Stimulated activated CD4-positive, alpha-beta T cell treated with anti-CD3 and anti-CD28 coated beads, TNF-alpha, amount 100 ng/mL, for 1 hour (primary cell): ENCODE data around the gene C9orf40.

Experiments used
- DNase-seq, 3 donors: peaks; one replicate each; pipeline ENCODE4 v3.0.0-alpha.2; 2020; ENCODE audit warnings: low read depth in 3 of 3, low spot score in 1 of 3

Gene C9orf40, protein sequence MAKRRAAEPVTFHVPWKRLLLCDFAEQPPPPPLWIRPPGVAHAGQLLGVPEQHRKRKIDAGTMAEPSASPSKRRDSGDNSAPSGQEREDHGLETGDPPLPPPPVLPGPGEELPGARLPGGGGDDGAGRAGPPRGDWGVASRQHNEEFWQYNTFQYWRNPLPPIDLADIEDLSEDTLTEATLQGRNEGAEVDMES

DNA sequence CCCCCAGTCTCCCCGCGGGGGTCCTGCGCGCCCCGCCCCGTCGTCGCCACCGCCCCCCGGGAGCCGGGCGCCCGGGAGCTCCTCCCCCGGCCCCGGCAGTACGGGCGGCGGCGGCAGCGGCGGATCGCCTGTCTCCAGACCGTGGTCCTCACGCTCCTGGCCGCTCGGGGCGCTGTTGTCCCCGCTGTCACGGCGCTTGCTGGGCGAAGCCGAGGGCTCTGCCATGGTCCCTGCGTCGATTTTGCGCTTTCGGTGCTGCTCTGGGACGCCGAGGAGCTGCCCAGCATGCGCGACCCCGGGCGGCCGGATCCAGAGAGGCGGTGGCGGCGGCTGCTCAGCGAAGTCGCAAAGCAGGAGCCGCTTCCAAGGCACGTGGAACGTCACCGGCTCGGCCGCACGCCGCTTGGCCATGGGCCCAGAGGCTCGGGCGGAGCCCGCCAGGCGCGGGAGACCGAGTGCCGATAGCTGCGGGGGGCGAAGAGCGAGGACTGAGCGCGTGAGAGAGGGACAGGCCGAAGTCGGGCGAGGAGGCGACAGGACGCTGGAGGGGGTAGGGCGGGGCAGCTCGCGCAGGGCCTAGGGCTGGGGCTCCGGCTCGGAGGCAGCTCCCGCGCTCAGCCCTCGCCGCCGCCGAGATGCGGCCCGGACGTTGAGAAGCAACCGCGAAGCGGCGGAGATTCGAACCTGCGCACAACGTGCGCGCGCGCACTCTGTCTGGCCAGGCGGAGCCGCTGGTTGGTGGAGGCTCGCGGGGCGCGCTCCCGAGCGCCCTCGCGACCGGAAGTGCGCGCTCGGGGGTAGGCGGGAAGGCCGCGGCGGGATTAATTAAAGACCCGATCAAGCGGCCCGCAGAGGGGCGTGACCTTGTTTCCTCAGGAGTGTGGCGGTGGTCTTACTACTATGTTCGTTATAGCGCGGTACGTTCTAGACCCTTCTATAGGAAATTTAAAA is at the start of gene C9orf40:
Gene C9orf40, minus strand, starts transcription at position 712 of the 951 bp plus-strand sequence. Its CDS starts 301 bp downstream, at position 411.
- DNase-seq: peak; percentile 70 to 88 (median 81)

- DNase-seq: no peak
These were observed 49.2 kb upstream of the C9orf40 start for GRCh38 chr9:75001719-75002421.

- DNase-seq: no peak
These were observed 48.1 kb upstream of the C9orf40 start for GRCh38 chr9:75000835-75001234.

- no peak for DNase-seq
These were observed 32.3 kb upstream of the C9orf40 start for GRCh38 chr9:74985041-74985440.

GRCh38 chr9:74983709-74984108 is 31.0 kb upstream of the C9orf40 start:
- DNase-seq: no peak

DNA sequence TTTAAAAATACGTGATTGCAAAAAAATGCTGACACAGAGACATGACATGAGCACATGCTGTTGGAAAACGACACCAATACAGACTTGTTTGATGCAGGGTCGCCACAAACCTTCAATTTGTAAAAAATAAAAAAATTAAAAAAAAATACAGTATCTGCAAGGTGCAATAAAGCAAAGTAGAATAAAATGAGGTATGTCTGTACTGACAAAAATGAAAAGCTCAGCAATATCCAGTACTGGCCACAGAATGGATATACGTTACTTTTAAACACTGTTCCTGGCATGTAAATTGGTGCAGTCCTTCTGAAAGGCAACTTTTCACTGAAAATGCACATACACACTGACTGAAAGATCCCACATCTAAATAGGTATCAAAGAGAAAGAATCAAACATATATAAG is 27.1 kb upstream of the C9orf40 start:
- no peak for DNase-seq

GRCh38 chr9:74977287-74977686 is 24.6 kb upstream of the C9orf40 start:
- DNase-seq: no peak

DNA sequence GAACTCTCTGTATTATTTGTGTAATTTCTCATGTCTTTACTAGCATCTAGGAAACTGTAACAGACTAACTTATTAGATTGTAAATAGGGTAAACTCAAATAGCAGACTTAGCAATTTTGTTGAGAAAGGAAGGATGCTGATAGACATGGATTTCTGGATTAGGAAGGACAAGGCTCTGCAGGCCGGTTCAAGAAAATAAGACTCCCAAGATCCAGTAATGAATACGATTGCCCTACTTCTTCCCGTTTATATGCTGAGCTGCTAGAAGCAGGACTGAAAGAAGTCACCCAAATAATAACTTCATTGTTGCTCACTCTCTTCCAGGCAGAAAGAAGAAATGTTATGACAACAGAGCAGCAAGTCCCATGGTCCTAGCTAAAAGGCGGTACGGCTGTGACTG is 22.8 kb upstream of the C9orf40 start:
- no peak for DNase-seq

GRCh38 chr9:74974558-74974957 is 21.8 kb upstream of the C9orf40 start:
- no peak for DNase-seq

DNA sequence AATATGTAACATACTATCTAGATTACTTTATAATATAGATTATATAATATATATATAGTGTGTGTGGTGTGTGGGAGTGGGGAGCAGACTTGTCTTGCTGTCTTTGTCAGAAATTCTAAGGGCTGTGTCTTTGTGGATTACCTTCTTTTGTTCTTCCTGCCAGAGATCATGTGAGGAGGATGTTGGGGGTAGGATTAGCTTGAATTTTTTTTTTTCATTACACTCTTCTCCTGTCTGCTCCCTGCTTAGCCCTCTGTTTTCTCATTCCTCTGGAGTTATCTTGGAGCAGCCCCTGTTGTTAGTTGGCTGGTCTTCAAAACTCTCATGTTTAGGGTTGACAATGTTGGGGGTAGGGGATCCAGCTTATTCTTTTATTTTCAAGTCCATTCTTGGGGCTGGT is 21.0 kb upstream of the C9orf40 start:
- DNase-seq: no peak

GRCh38 chr9:74963056-74963455 is 10.3 kb upstream of the C9orf40 start:
- DNase-seq: no peak

- no peak for DNase-seq
These were observed 8.8 kb upstream of the C9orf40 start for GRCh38 chr9:74961496-74961895.

GRCh38 chr9:74960561-74960960 is 7.8 kb upstream of the C9orf40 start:
- DNase-seq: no peak

- DNase-seq: no peak
These were observed 5.9 kb upstream of the C9orf40 start for GRCh38 chr9:74958587-74958986.

GRCh38 chr9:74953235-74953751 is 581 bp upstream of the C9orf40 start:
- DNase-seq: no peak

DNA sequence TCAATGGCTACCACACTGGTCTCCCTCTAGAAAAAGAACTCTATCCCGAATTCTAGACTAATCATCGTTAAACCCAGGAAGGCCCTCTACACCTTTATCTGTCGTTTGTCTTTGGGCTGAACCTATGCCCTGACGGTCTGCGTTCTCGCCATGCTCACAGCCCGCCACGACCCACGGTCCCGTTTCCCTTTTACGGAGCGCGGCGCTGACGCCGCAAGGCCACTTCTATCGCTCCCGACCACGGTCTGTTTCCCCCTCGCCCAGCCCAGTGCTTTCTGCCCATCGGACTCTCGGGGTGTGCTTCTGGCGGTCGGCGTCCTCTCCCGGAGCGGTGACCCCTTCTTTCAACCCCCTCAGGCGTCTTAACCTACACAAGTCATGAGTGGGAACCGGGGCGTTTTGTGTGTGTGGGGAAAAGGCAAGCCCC is 974 bp downstream of the C9orf40 start:
- peak in 1 of 3 donors; percentile 34 for DNase-seq

GRCh38 chr9:74951107-74951720 is 1.5 kb downstream of the C9orf40 start:
- DNase-seq: no peak

DNA sequence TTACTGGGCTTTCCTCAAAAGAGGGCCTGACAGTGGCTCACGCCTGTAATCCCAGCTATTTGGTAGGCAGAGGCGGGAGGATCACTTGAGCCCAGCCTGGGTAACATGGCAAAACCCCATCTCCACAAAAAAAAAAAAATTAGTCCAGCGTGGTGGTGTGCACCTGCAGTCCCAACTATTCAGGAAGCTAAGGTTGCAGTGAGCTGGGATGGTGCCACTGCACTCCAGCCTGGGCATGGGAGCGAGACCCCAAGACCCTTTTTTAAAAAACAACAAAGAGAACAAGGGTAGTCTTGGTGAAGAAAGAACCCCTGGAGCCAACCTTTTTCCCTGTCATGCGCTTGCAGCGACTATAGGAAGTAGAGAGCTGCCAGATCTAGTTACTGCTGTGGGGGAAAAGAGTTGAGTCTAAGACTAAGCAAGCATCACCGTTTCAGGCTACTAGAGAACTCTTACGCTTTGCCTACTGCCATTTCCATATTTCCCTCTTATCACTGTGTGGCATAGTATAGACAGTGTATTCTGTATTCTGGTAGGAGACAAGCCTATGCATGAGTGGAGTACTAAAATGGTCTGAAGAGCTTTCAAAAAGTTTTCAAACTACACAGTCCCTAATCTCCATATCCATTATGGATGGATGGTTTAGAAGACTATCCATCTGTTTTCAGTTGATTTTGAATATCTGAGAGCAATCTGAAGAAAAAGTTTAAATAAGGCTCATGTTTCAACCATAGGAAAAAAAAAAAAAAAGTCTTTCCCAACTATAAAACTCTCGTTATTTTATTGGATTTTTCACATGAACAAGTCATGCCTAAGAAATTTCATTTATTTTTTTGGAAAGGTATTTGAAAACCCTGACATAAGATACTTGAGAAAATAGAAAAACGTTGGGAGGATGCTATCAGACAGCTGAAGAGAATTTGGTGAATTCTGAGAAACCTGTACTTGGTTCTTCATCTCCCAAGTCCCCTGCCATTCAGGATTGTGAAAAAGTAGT is 2.6 kb downstream of the C9orf40 start:
- DNase-seq: no peak

DNA sequence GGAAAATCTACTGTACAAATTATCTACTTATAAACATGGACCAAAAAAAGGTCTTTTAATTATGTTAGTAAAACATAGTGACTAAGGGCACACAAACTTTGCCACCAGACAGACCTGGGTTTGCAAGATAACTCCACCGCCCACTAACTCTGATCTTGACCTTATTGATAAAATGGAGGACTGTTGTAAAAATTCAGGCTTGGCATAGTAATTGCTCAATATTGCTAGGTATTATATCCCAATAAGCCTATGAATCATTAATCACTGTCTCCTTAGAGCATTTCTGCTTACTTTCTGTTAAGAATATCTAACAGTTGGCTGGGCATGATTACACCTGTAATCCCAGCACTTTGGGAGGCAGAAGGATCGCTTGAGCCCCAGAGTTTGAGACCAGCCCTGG is 3.8 kb downstream of the C9orf40 start:
- DNase-seq: no peak

DNA sequence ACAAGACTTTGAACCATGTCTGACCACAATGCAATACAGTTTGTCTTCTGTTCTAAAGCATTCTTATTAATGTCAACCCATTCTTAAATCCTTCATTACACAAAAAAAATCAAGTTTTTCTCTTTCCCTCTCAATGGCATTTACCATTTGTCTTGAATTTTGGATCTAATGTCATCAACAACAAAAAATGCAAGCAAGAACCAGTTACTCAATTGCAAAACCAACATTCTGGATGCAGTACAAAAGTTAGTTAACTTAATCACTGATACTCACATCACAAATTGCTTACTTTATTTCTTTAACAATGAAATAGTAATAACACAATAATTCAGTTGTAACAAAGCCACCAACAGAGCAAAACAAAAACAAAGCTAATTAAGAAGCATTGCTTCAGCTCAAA is 6.0 kb downstream of the C9orf40 start:
- DNase-seq: no peak
